PC-9 (cell line): ENCODE measurements around the gene JMJD6.

Source experiments
- EZH2 ChIP-seq: fragments of 200-600 bp; sonication (generic); IDR thresholded peaks from 2 replicates; pipeline ENCODE4 v1.8.0; 2017; ENCODE audit warnings: antibody characterized with exemption, low read depth
- TF ChIP-seq, protein P1 (sequence below): fragments of 200-600 bp; sonication (generic); conservative IDR thresholded peaks from 2 replicates; pipeline ENCODE4 v1.6.1; 2017; ENCODE audit warnings: mixed run types, antibody characterized with exemption, mild to moderate bottlenecking, moderate library complexity

DNA sequence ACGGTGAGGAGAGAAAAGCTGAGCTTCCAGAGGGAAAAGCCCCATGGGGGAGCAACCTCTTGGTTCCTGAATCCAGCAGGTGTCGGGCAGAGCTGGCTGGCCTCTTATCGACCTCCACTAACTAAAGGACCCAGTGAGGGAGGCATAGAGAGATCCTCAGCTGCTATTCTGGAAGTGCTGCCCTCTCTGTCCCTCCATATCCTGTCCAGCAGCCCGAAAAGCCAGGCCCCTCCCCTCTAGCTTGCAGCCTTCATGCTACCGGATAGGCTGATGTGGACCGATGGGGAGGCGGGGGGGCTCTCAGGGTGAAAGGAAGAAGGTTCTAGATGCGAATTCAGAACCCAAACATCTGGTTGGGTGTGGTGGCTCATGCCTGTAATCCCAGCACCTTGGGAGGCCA, 40.6 kb downstream of the JMJD6 start:
- TF ChIP-seq, protein P1, sequence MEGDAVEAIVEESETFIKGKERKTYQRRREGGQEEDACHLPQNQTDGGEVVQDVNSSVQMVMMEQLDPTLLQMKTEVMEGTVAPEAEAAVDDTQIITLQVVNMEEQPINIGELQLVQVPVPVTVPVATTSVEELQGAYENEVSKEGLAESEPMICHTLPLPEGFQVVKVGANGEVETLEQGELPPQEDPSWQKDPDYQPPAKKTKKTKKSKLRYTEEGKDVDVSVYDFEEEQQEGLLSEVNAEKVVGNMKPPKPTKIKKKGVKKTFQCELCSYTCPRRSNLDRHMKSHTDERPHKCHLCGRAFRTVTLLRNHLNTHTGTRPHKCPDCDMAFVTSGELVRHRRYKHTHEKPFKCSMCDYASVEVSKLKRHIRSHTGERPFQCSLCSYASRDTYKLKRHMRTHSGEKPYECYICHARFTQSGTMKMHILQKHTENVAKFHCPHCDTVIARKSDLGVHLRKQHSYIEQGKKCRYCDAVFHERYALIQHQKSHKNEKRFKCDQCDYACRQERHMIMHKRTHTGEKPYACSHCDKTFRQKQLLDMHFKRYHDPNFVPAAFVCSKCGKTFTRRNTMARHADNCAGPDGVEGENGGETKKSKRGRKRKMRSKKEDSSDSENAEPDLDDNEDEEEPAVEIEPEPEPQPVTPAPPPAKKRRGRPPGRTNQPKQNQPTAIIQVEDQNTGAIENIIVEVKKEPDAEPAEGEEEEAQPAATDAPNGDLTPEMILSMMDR: no peak
- TF ChIP-seq EZH2: no peak
